H1 (cell line): ENCODE results near the gene DNAJB6. TPM values are rescaled to one million over a fixed set of nuclear protein-coding genes. Genes with fewer than 3 reads are reported as not detected.

Source experiments
- BACH1 ChIP-seq: IDR thresholded peaks from 2 replicates; pipeline ENCODE4 v1.6.1; 2012; ENCODE audit warnings: low read length, improper control_type of control experiment
- CHD1 ChIP-seq: IDR thresholded peaks from 2 replicates; pipeline ENCODE4 v1.6.1; 2012; ENCODE audit warnings: low read depth, low read length, improper control_type of control experiment
- HDAC6 ChIP-seq: IDR thresholded peaks from one replicate; pipeline ENCODE4 v1.7.1; 2012; ENCODE audit warnings: low read depth, mild to moderate bottlenecking, inconsistent platforms, low read length, moderate library complexity
- JUN ChIP-seq: IDR thresholded peaks from 2 replicates; pipeline ENCODE4 v1.6.1; 2011; ENCODE audit warnings: low read depth, mild to moderate bottlenecking, improper control_type of control experiment, low read length
- KDM5A ChIP-seq: fragments of 200-600 bp; IDR thresholded peaks from 2 replicates; pipeline ENCODE4 v1.7.1; 2012; ENCODE audit warnings: mild to moderate bottlenecking, low read length, inconsistent platforms, mixed read lengths
- MAX ChIP-seq: IDR thresholded peaks from 2 replicates; pipeline ENCODE4 v1.6.1; 2012; ENCODE audit warnings: inconsistent platforms
- POLR2A ChIP-seq, 2 experiments: IDR thresholded peaks; 1 replicate in 1 of 2; 2 replicates in 1 of 2; pipeline ENCODE4 v1.6.1; 2011; ENCODE audit warnings: low read depth in 2 of 2, low read length in 2 of 2, mild to moderate bottlenecking in 2 of 2; ENCODE audit errors: control extremely low read depth in 1 of 2
- USF2 ChIP-seq: IDR thresholded peaks from 2 replicates; pipeline ENCODE4 v1.6.1; 2011; ENCODE audit warnings: low read length, improper control_type of control experiment
- polyA plus RNA-seq, 7 experiments: library from polyadenylated mRNA; depleted of rRNA in 3 of 7; stranded (reverse) in 5 of 7; unstranded in 2 of 7; fragments of >200 nt in 5 of 7; fragments of 200-250 nt in 2 of 7; gene quantifications; 1 replicate in 5 of 7; 2 replicates in 1 of 7; 4 replicates in 1 of 7; pipeline versions ENCODE4 v1.2.1 to v1.2.3, GENCODE V29; 2011 to 2013; ENCODE audit warnings: missing spikeins in 2 of 7, mixed read lengths in 2 of 7
- total RNA-seq: library from RNA; stranded (reverse); fragmentation: NEBNext Ultra II Directional; extraction: Animal tissue kit (Norgen Biotek cat#: 25700); gene quantifications from 2 replicates; pipeline ENCODE4 v1.2.1, GENCODE V29; 2021

DNAJB6 gene
- total and polyA plus RNA-seq, 2 of the 8 experiments (the other 6 are each of a cell fraction or from before 2014, with no cell fraction given), result 166 to 295 TPM

GRCh38 chr7:157437519-157438061 is 100.8 kb downstream of the DNAJB6 start (continued):
- no peak for TF ChIP-seq MAX
- TF ChIP-seq USF2, result no peak
- TF ChIP-seq CHD1, result no peak
- TF ChIP-seq KDM5A, result no peak
- no peak for TF ChIP-seq BACH1
- TF ChIP-seq HDAC6, result no peak
- TF ChIP-seq JUN, result no peak
- TF ChIP-seq POLR2A (IDR thresholded peaks at IDR 0.05; ENCODE audit: control extremely low read depth in 1 of 2, low read depth in 2 of 2, low read length in 2 of 2), result no peak
